Panc1 (cell line): ENCODE data around the gene GALNT15. TPM values are rescaled to one million over a fixed set of nuclear protein-coding genes. Genes with fewer than 3 reads are reported as not detected.

ENCODE experiments used
- ATAC-seq: fragments of 200-7000 bp; cut with Tn5 transposase; 2 replicates; pipeline ENCODE4 v1.9.1; 2020; ENCODE audit warnings: mild to moderate bottlenecking, moderate library complexity
- BruUV-seq: library from RNA; stranded (reverse); fragments of 400-500 nt; replicated peaks from 2 replicates; lab custom pipeline; 2021; lab: Mats Ljungman, UMichigan
- CTCF ChIA-PET: fragments of 300-600 bp; sonication (Branson Sonifier 250); formaldehyde crosslinking; loops from one replicate; lab custom pipeline; 2022; ENCODE audit warnings: antibody characterized with exemption; lab: Charles Lee
- POLR2A ChIA-PET: fragments of 300-600 bp; sonication (Branson Sonifier 250); formaldehyde crosslinking; loops from one replicate; lab custom pipeline; 2022; ENCODE audit warnings: antibody characterized with exemption; lab: Charles Lee
- DNase-seq: peaks from one replicate; pipeline ENCODE4 v3.0.0-alpha.2; 2010; ENCODE audit warnings: low read depth, low spot score
- H3K27ac ChIP-seq: 2 replicates; pipeline ENCODE4 v1.5.1; 2011; ENCODE audit warnings: mild to moderate bottlenecking, low read length, inconsistent platforms
- H3K27me3 ChIP-seq: fragments of 200-500 bp; sonication (Bioruptor generic); 2 replicates; pipeline ENCODE4 v1.6.0; 2014; ENCODE audit warnings: low read length, inconsistent platforms; ENCODE audit not compliant: control insufficient read depth, insufficient read depth
- H3K36me3 ChIP-seq: fragments of 200-500 bp; sonication (Bioruptor generic); 2 replicates; pipeline ENCODE4 v1.5.1; 2014; ENCODE audit warnings: inconsistent platforms, mild to moderate bottlenecking, low read length, moderate library complexity; ENCODE audit not compliant: control insufficient read depth, insufficient read depth
- H3K4me1 ChIP-seq: 2 replicates; pipeline ENCODE4 v1.5.1; 2011; ENCODE audit warnings: inconsistent platforms, mild to moderate bottlenecking, low read length, moderate library complexity; ENCODE audit not compliant: control insufficient read depth, insufficient read depth
- H3K4me3 ChIP-seq, 2 experiments: 2 replicates each; pipeline ENCODE4 v1.5.1; 2011 to 2012; ENCODE audit warnings: low read depth in 2 of 2, low read length in 2 of 2, mild to moderate bottlenecking in 2 of 2, inconsistent platforms in 1 of 2, moderate library complexity in 1 of 2
- H3K9me3 ChIP-seq: fragments of 200-500 bp; sonication (Bioruptor generic); 2 replicates; pipeline ENCODE4 v1.5.1; 2014; ENCODE audit warnings: low read depth, mild to moderate bottlenecking, inconsistent platforms, low read length, moderate library complexity; ENCODE audit not compliant: control insufficient read depth, insufficient read depth
- POLR2AphosphoS5 ChIP-seq: IDR thresholded peaks from 2 replicates; pipeline ENCODE4 v1.6.1; 2012; ENCODE audit warnings: mild to moderate bottlenecking, low read depth, low read length, moderate library complexity
- REST ChIP-seq, 2 experiments: IDR thresholded peaks; 2 replicates each; pipeline ENCODE4 v1.6.1; 2011 to 2012; ENCODE audit warnings: low read depth in 2 of 2, control low read depth in 1 of 2, low read length in 1 of 2, mild to moderate bottlenecking in 1 of 2, moderate library complexity in 1 of 2; ENCODE audit not compliant: insufficient read depth in 1 of 2
- SIN3A ChIP-seq: IDR thresholded peaks from 2 replicates; pipeline ENCODE4 v1.6.1; 2012; ENCODE audit warnings: low read depth, mild to moderate bottlenecking, low read length, moderate library complexity, borderline replicate concordance; ENCODE audit not compliant: insufficient read depth
- TCF7L2 ChIP-seq: IDR thresholded peaks from 2 replicates; pipeline ENCODE4 v1.6.1; 2011; ENCODE audit warnings: mild to moderate bottlenecking, low read depth, low read length, inconsistent platforms
- in situ Hi-C: cut with HindIII; loops from 2 replicates; pipeline ENCODE4 v1.10.0; 2016; ENCODE audit warnings: low sequenced_read_pairs, low pct_unique_long_range_greater_than_20kb
- intact Hi-C: fragments of 100-400 bp; cut with micrococcal nuclease; formaldehyde crosslinking; loops from one replicate; pipeline ENCODE4 v1.10.0; 2022; ENCODE audit not compliant: unreplicated experiment
- total RNA-seq: library from RNA; stranded (reverse); gene quantifications from one replicate; pipeline ENCODE4 v1.2.1, GENCODE V29; 2021; ENCODE audit not compliant: unreplicated experiment
- TF ChIP-seq, protein P1 (sequence below): fragments of 450-650 bp; IDR thresholded peaks from 2 replicates; pipeline ENCODE4 v1.5.1; 2017; ENCODE audit warnings: mild to moderate bottlenecking

Gene GALNT15
- total RNA-seq, 1 experiment from 2014 or later: 0.10 TPM

GRCh38 chr3:16127249-16127648 is 47.2 kb upstream of the GALNT15 start:
- no peaks in the 10 kb centered on the region for H3K4me1 ChIP-seq
- in situ Hi-C loops (no loop called here), intact Hi-C loops (no loop called here)
- H3K27ac ChIP-seq: no peak overlapping the region
- H3K9me3 ChIP-seq: no peaks in the 10 kb centered on the region
- ATAC-seq: no peak
- no peak overlapping the region for H3K4me3 ChIP-seq
- CTCF ChIA-PET: no interaction called here
- no TSS peak for BruUV-seq
- no peaks in the 10 kb centered on the region for H3K36me3 ChIP-seq
- POLR2A ChIA-PET: no interaction called here
- DNase-seq: no peak
- TF ChIP-seq POLR2AphosphoS5: no peak
- no peaks in the 10 kb centered on the region for H3K27me3 ChIP-seq

- ChIA-PET CTCF (interaction anchor here (0.6 kb wide), 1 partner anchor 383 kb away, joined by 3 read pairs; no protein-coding TSS in a partner anchor), POLR2A (no interaction called here)
- ATAC-seq (no peak), DNase-seq (no peak)
- no TSS peak for BruUV-seq
- Histone ChIP-seq H3K9me3 (no peaks in the 10 kb centered on the region), H3K4me3 (no peak overlapping the region), H3K27ac (no peak overlapping the region), H3K36me3 (no peaks in the 10 kb centered on the region), H3K27me3 (no peaks in the 10 kb centered on the region), H3K4me1 (no peaks in the 10 kb centered on the region)
- intact Hi-C loops (no loop called here), in situ Hi-C loops (no loop called here)
- TF ChIP-seq TCF7L2 (no peak), POLR2AphosphoS5 (no peak), SIN3A (no peak), REST (IDR thresholded peaks at IDR 0.05; ENCODE audit: insufficient read depth in 1 of 2, low read depth in 2 of 2, low read length in 1 of 2) (no peak)
- TF ChIP-seq, protein P1, sequence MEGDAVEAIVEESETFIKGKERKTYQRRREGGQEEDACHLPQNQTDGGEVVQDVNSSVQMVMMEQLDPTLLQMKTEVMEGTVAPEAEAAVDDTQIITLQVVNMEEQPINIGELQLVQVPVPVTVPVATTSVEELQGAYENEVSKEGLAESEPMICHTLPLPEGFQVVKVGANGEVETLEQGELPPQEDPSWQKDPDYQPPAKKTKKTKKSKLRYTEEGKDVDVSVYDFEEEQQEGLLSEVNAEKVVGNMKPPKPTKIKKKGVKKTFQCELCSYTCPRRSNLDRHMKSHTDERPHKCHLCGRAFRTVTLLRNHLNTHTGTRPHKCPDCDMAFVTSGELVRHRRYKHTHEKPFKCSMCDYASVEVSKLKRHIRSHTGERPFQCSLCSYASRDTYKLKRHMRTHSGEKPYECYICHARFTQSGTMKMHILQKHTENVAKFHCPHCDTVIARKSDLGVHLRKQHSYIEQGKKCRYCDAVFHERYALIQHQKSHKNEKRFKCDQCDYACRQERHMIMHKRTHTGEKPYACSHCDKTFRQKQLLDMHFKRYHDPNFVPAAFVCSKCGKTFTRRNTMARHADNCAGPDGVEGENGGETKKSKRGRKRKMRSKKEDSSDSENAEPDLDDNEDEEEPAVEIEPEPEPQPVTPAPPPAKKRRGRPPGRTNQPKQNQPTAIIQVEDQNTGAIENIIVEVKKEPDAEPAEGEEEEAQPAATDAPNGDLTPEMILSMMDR: no peak
Measured at GRCh38 chr3:16130066-16130465, 44.4 kb upstream of the GALNT15 start.

DNA sequence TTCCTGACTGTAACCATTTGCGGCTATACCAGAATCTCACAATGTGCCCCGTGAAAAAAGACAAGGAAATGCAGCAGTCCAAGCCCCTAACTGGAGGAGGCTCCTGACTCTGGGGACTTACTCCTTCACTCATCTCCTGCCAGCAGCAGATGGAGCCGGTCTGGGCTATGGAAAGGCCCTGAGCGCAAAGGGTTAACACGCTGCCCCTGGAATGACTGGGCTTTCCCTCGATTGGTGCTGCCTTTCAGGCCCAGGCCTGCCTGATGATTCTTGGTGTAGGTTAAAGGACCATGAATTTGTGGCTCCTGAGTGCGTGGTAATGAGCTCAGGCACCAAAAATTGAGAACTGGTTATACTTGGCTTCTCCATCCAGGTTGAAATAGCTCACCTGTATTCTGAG is 42.3 kb upstream of the GALNT15 start:
- no peaks in the 10 kb centered on the region for H3K36me3 ChIP-seq
- no peaks in the 10 kb centered on the region for H3K4me1 ChIP-seq
- TF ChIP-seq POLR2AphosphoS5: no peak
- TF ChIP-seq, protein P1: no peak
- no peak for TF ChIP-seq SIN3A
- no peak for TF ChIP-seq REST (IDR thresholded peaks at IDR 0.05; ENCODE audit: insufficient read depth in 1 of 2, low read depth in 2 of 2, low read length in 1 of 2)
- TF ChIP-seq TCF7L2: no peak
- CTCF ChIA-PET: no interaction called here
- H3K9me3 ChIP-seq: no peaks in the 10 kb centered on the region
- H3K4me3 ChIP-seq: no peak overlapping the region
- in situ Hi-C loops (no loop called here), intact Hi-C loops (no loop called here)
- no peak for ATAC-seq
- no peak overlapping the region for H3K27ac ChIP-seq
- no peaks in the 10 kb centered on the region for H3K27me3 ChIP-seq
- no peak for DNase-seq
- POLR2A ChIA-PET: no interaction called here
- no TSS peak for BruUV-seq
